GM19099 (cell line): Measurements from ENCODE around the gene NOL12.

Source experiments
- POLR2A ChIP-seq: IDR thresholded peaks from 3 replicates; pipeline ENCODE4 v1.6.1; 2011; ENCODE audit warnings: low read depth; ENCODE audit not compliant: insufficient read length; ENCODE audit errors: extremely low read depth

NOL12 gene

DNA sequence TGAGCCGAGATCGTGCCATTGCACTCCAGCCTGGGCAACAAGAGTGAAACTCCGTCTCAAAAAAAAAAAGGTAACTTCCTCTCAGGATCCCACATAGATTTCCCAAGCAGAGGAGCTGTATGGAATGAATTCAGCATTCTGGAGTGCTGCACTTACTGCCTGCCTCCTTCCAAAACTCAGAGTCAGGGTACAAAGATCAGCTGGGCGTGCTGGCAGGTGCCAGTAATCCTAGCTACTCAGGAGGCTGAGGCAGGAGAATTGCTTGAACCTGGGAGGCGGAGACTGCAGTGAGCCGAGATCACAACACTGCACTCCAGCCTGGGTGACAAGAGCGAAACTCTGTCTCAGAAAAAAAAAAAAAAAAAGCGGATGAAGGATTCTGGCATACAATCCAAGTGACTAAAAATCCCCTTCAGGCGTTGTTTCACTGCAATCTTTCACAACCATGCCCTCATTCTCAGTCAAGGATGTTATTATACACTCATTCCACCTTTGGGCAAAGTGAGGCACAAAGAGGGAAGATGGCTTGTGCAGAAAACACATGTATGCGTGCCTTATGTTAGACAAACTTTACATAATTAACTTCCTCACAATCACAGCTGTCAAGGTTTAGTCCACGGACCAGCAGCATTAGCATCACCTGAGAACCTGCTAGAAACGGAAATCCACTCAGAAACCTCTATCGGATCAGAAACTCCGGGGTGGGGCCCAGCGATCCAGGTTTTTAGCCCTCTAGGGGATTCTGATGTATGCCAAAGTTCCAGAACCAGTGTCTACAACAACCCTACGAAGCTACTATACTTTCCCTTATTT is 1.1 kb upstream of the NOL12 start:
- TF ChIP-seq POLR2A = no peak

- no peak for TF ChIP-seq POLR2A
Measured at GRCh38 chr22:37690407-37690806, 4.3 kb downstream of the NOL12 start.

GRCh38 chr22:37690901-37691504 is 4.9 kb downstream of the NOL12 start:
- no peak for TF ChIP-seq POLR2A

- TF ChIP-seq POLR2A = no peak
Measured at GRCh38 chr22:37692627-37693285, 6.6 kb downstream of the NOL12 start.

DNA sequence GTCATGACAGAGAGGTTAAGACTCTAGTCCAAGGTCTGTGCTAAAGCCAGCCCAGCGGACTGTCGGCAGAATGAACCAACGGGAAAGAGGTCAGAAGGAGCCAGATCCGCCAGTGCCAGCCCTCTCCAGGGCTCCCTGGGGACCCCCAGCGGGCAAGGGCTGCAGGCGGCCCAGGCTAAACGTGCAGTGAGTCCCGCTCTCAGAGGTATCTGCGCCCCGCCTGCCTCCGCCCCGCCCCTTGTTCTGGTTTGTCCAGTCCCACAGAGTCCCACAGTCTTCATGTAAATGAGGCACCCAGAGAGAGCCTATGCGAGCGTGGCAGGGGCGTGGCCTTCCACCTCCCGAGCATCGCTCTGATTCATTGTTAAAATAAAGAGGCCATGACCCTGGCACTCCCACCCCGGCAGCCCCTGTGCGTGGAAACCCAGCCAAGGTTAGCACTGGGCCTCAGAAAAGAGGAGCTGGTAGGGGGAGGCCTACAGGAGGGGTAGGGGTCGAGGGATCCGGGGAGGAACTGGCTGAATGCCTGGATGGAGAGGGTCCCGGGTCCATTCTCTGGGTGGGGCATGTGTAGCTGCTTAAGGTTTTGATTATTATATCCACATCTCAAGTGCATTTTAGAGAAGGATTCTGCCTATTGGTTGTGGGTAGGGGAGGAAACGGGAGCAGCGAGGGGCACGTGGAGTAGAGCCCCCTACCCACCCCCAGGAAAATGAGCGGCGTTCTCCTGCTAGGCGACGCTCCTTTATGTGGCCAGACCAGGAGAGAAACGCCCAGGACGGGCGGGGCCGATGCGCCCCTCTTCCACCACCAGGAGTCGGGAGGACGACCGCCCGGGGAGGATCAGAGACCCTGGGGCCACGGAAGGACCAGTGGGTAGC is 10.8 kb downstream of the NOL12 start, which contains the start of gene TRIOBP:
TSS of gene TRIOBP (plus strand) at position 392 of the 881 bp plus-strand sequence. CDS start 4,318 bp downstream, outside the sequence.
- TF ChIP-seq POLR2A = no peak

DNA sequence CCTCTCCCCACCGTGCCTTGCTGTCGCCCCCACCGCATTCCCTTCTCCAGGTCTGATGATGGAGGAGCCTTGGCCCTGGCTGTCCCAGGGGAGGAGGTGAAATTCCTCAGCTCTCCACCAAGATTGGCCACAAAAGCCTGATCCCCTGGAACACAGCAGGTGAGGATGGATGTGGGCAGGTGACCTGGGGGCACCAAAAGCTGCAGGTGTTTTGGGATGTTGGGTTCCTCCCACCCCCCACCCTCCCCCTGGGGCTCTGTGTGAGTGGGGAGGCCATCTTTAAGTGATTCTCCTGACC is 11.3 kb downstream of the NOL12 start:
- TF ChIP-seq POLR2A = no peak

DNA sequence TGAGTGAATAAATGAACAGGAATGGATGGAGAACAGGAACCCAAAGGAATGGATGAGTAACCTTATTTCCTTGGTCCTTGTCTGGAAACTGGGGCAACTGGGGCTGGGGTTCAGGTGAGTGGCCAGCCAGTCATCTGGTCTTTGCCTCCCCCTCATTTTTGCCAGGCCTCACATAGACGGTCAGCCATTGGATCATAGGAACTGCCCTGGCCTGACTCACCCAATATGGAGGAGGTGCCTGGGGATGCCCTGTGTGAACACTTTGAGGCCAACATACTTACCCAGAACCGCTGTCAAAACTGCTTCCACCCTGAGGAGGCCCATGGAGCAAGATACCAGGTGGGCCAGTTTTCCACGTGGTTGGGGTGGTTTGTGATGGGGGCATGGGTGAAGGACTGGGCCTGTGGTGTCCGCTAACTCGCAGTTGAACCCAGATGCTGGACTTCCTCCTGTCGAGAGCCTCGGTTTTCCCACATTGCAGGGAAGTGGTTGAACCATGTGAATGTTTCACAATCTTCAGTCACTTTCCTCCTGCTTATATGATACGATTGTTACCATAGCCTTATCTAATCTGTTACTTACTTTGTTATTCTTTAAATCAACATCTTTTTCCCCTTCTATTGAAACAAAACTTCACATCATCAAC is 15.1 kb downstream of the NOL12 start:
- no peak for TF ChIP-seq POLR2A

DNA sequence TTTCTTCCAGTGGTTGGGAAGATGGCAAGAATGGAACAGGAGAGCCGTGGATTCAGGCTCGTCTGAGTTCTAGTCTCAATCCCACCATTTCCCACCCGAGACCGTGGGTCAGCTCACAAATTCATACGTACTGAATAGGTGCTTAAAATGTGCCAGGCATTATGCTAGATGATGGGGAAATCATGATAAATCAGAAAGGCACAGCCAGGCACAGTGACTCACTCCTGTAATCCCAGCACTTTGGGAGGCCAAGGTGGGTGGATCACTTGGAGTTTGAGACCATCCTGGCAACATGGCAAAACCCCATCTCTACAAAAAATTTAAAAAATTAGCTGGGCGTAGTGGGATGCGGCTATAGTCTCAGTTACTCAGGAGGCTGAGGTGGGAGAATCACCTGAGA is 17.8 kb downstream of the NOL12 start:
- TF ChIP-seq POLR2A = no peak

DNA sequence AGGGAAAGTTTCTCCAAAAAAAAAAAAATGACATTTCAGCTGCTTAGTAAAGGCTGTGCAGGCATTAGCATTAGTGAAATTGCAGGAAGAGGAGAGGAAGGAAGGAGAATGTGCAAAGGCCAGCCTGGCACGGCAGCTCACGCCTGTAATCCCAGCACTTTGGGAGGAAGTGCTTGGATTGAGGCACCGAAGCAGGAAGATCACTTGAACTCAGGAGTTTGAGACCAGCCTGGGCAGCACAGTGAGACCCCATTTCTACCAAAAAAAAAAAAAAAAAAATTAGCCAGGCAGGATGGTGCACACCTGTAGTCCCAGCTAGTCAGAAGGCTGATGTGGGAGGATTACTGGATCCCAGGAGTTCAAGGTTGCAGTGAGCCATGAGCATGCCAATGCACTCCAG is 18.5 kb downstream of the NOL12 start:
- no peak for TF ChIP-seq POLR2A

DNA sequence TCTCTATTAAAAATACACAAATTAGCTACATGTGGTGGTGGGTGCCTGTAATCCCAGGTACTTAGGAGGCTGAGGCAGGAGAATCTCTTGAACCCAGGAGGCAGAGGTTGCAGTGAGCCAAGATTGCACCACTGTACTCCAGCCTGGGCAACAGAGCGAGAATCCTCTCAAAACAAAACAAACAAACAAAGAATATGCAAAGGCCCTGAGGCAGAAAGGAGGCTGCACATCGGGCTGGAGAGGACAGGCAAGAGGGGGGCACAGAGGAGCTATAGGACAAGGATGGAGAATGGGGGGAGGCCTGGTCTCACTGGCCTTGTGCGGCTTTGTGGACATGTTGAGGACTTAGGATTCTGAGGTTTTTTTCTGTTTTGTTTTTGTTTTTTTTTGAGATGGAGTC is 19.1 kb downstream of the NOL12 start:
- TF ChIP-seq POLR2A = no peak

DNA sequence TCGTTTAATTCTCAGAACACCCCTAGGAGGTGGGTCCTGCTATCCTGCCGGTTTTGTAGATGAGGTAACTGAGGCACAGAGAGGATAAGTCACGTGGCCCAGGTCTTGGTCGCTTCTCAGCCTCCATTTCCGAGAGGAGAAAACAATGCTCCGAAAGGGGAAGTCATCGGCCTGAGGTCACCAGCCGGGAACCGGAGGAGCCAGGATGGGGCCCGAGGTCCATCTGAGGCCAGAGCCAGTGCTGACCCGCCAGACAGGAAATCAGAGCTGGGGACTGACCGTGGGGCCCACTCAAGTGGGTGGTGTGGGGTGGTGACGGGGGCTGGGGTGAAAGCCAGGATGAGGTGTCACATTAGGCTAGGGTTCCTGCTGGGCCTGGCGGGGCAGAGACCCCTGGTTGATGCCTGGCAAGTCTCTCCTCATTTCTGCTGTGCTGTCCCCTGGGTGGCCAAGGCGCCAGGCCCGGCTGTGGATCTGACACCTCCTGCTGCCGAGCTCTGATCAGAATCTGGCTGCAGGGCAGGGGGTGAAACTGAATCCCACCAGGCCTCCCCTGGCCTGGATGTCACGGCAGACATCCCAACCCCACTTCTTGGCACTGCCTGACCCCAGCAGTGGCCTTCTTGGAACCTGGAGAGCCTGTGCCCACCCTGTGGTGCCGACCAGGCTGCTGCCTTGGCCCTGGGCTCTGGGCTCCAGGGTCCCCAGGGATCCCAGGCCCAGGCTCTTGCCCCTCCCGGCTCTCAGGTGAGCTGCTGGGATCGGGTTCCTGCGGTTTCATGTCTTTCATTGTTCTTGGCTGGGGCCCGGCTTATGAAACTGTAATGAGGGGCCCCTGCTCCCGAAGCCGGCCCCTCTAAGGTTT is 22.7 kb downstream of the NOL12 start:
- TF ChIP-seq POLR2A = no peak

DNA sequence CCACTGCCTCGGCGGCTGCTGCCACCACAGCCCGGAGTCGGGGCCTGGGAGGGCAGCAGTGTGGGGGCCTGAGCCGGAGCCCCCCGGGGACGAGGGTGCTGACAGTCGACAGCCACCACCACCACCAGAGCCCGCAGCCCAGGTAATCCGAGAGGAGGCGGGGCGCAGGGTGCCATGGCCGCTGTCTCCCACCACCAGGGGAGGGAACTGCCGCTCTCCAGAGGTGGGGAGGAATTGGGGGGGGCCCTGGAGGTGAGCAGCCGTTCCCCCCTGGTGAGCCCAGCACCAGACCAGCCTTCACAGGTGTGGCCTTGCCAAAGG is 23.3 kb downstream of the NOL12 start:
- no peak for TF ChIP-seq POLR2A

GRCh38 chr22:37710675-37711074 is 24.5 kb downstream of the NOL12 start:
- TF ChIP-seq POLR2A = no peak

DNA sequence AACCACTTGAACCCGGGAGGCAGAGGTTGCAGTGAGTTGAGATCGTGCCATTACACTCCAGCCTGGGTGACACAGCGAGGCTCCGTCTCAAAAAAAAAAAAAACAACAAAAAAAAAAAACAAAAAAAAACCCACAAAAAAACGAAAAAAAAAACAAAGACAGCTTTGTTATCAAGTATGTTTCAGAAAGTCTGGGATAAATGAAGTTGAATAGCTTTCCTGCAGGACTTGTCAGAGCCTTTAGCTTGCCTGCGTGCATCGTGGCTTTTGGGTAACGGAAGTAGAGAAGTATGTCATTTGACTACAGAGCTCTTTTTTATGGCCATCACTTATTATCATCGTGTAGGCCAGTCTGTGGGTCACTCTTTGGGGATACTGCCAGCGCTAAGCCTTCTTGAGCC is 25.3 kb downstream of the NOL12 start:
- TF ChIP-seq POLR2A = no peak
